OCI-LY3 (cell line): Measurements from ENCODE around the gene RNF6.

Source experiments
- H2AFZ ChIP-seq: fragments of 200-600, 300-600 bp; shearing (Covaris generic); 2 replicates; pipeline ENCODE4 v1.6.0; 2014; ENCODE audit warnings: antibody characterized with exemption, low read depth, low read length
- H3K27ac ChIP-seq: fragments of 200-600, 300-600 bp; sonication (generic); 2 replicates; pipeline ENCODE4 v1.5.1; 2014; ENCODE audit warnings: mild to moderate bottlenecking, low read length, moderate library complexity, mixed read lengths
- H3K27me3 ChIP-seq: fragments of 200-600, 300-600 bp; sonication (generic); 2 replicates; pipeline ENCODE4 v1.6.1; 2014; ENCODE audit warnings: low read depth, low read length, mixed read lengths
- H3K36me3 ChIP-seq: fragments of 200-600, 300-600 bp; sonication (generic); replicated peaks from 2 replicates; pipeline ENCODE3; 2014; ENCODE audit warnings: low read depth, low read length, mixed read lengths
- H3K4me1 ChIP-seq: fragments of 300-600, 200-600 bp; sonication (generic); 2 replicates; pipeline ENCODE4 v1.6.1; 2014; ENCODE audit warnings: low read length, mixed read lengths
- H3K4me2 ChIP-seq: fragments of 200-600, 300-600 bp; sonication (generic); 2 replicates; pipeline ENCODE4 v1.6.1; 2014; ENCODE audit warnings: low read length, mixed read lengths
- H3K4me3 ChIP-seq: fragments of 300-600, 200-600 bp; sonication (generic); 2 replicates; pipeline ENCODE4 v1.5.1; 2014; ENCODE audit warnings: antibody characterized with exemption, mild to moderate bottlenecking, low read length, moderate library complexity
- H3K79me2 ChIP-seq: fragments of 300-600, 200-600 bp; shearing (Covaris generic); 2 replicates; pipeline ENCODE4 v1.6.1; 2014; ENCODE audit warnings: mild to moderate bottlenecking, low read length, mixed read lengths
- H3K9ac ChIP-seq: fragments of 300-600, 200-600 bp; shearing (Covaris generic); 2 replicates; pipeline ENCODE4 v1.6.0; 2014; ENCODE audit warnings: mild to moderate bottlenecking, low read length, moderate library complexity
- H3K9me3 ChIP-seq: fragments of 200-600, 300-600 bp; shearing (Covaris generic); 2 replicates; pipeline ENCODE4 v1.6.1; 2014; ENCODE audit warnings: low read length, mixed read lengths; ENCODE audit not compliant: insufficient read depth
- H4K20me1 ChIP-seq: fragments of 200-600, 300-600 bp; sonication (generic); 2 replicates; pipeline ENCODE4 v1.6.1; 2016; ENCODE audit warnings: low read length, mixed read lengths; ENCODE audit not compliant: insufficient read depth
- EZH2phosphoT487 ChIP-seq: fragments of 200-600 bp; shearing (Covaris generic); IDR thresholded peaks from 2 replicates; pipeline ENCODE4 v1.6.1; 2018; ENCODE audit warnings: antibody characterized with exemption, mixed run types, low read depth
- TF ChIP-seq, protein P1 (sequence below): fragments of 200-600, 300-600 bp; sonication (generic); IDR thresholded peaks from 2 replicates; pipeline ENCODE4 v1.5.1; 2014; ENCODE audit warnings: antibody characterized with exemption, low read length, low read depth

RNF6 gene

DNA sequence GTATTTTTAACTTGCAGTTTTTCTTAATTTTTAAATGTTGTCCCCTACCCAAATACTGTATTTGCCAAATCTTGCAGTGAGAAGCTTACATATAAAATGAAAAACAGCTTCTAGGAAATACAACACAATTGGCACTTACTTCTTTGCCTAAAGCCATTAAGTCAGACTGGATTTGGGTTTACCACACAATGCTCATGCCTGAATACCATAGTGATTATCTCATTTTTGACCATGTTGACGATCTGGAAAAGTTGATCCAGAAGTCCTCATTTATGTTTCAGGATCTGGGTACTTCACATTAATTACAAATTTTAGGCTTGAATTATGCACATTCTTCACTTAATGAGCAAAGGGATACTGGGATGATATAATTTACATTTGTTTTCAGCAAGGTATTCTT, 2.4 kb downstream of the RNF6 start:
- H3K27ac ChIP-seq: no peak overlapping the region
- H3K36me3 ChIP-seq: peaks cover 48% of the 10 kb centered on the region
- H3K4me2 ChIP-seq: no peak overlapping the region
- no peak overlapping the region for H3K4me3 ChIP-seq
- H3K79me2 ChIP-seq: peaks cover 20% of the 10 kb centered on the region
- no peaks in the 10 kb centered on the region for H3K9me3 ChIP-seq
- no peaks in the 10 kb centered on the region for H4K20me1 ChIP-seq
- TF ChIP-seq, protein P1, sequence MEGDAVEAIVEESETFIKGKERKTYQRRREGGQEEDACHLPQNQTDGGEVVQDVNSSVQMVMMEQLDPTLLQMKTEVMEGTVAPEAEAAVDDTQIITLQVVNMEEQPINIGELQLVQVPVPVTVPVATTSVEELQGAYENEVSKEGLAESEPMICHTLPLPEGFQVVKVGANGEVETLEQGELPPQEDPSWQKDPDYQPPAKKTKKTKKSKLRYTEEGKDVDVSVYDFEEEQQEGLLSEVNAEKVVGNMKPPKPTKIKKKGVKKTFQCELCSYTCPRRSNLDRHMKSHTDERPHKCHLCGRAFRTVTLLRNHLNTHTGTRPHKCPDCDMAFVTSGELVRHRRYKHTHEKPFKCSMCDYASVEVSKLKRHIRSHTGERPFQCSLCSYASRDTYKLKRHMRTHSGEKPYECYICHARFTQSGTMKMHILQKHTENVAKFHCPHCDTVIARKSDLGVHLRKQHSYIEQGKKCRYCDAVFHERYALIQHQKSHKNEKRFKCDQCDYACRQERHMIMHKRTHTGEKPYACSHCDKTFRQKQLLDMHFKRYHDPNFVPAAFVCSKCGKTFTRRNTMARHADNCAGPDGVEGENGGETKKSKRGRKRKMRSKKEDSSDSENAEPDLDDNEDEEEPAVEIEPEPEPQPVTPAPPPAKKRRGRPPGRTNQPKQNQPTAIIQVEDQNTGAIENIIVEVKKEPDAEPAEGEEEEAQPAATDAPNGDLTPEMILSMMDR: no peak
- no peak for TF ChIP-seq EZH2phosphoT487
- no peak overlapping the region for H2AFZ ChIP-seq
- no peaks in the 10 kb centered on the region for H3K27me3 ChIP-seq
- H3K4me1 ChIP-seq: peaks cover 20% of the 10 kb centered on the region
- no peak overlapping the region for H3K9ac ChIP-seq

DNA sequence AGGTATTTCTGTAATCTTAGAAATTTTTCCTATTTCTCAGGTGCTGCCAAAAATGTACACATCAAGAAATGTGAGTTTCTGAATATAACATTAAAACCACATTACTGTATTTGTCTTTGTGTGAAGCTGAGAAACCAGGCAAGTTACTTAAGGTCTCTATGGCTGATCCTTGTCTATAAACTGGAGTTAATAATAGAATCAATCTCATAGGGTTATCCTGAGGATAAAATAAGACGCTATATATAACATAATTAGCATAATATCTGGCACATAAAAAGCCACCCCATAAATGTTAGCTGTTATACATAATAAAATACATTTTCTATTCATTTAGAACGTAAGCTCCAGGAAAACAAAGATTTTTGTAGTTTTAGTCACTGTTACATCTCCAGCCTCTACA, 6.1 kb downstream of the RNF6 start:
- peaks cover 75% of the 10 kb centered on the region for H3K36me3 ChIP-seq

DNA sequence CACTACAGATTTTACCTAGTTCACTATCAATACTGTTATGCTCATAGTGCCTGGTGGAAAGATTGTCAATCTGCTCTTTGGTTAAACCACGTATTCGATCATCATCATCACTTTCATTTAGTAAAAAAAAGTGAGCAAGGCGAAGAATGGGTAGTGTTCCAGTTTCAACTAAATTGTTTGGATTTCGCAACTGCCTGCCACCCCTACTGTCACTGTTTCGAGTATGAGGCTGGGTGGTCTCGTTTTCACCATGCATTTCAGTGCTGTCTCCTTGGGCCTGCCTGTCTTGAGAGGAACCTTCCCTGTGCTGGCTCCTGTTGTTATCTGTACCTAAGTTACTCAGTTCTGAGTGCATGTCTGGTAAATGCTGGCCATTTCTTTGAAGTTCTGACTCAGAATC, 8.1 kb downstream of the RNF6 start:
- Histone ChIP-seq H3K79me2 (no peaks in the 10 kb centered on the region), H2AFZ (no peak overlapping the region), H3K27ac (no peak overlapping the region), H3K9me3 (no peaks in the 10 kb centered on the region), H3K27me3 (no peaks in the 10 kb centered on the region), H4K20me1 (no peaks in the 10 kb centered on the region), H3K9ac (no peak overlapping the region), H3K4me3 (no peak overlapping the region), H3K36me3 (peaks cover 69% of the 10 kb centered on the region), H3K4me2 (no peak overlapping the region), H3K4me1 (no peaks in the 10 kb centered on the region)
- no peak for TF ChIP-seq EZH2phosphoT487
- TF ChIP-seq, protein P1: no peak

More for the DNA sequence above, 6.1 kb downstream of the RNF6 start:
- Histone ChIP-seq H2AFZ (no peak overlapping the region), H3K27ac (no peak overlapping the region), H3K4me3 (no peak overlapping the region), H3K9me3 (no peaks in the 10 kb centered on the region), H3K79me2 (peaks cover 14% of the 10 kb centered on the region), H3K27me3 (no peaks in the 10 kb centered on the region), H3K4me1 (peaks cover 11% of the 10 kb centered on the region), H3K9ac (no peak overlapping the region), H4K20me1 (no peaks in the 10 kb centered on the region), H3K4me2 (no peak overlapping the region)
- TF ChIP-seq EZH2phosphoT487: no peak
- TF ChIP-seq, protein P1: no peak

DNA sequence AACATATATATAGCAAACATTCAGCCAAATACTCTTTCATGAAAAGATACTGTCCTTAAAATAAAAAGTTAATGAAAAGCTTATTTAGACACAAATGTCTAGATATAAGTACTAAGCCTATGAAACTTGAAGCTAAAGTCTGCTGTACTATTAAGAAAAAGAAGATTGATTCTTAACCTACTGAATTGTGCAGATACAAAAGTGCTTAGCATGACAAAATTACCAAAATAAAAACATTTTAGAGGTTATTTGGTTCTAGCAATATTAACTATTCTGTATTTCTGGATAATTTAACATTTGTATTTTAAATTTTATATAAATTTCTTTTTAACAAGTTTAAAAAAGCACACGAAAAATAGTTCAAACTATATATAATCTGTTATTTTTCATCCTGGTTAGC, 8.8 kb downstream of the RNF6 start:
- Histone ChIP-seq H4K20me1 (0 out of 2 replicates have a peak, but pooled peaks cover 4% of the 10 kb centered on the region), H3K4me1 (no peaks in the 10 kb centered on the region), H2AFZ (no peak overlapping the region), H3K27me3 (no peaks in the 10 kb centered on the region), H3K4me2 (no peak overlapping the region), H3K9me3 (no peaks in the 10 kb centered on the region), H3K36me3 (peaks cover 71% of the 10 kb centered on the region), H3K27ac (no peak overlapping the region), H3K79me2 (no peaks in the 10 kb centered on the region), H3K9ac (no peak overlapping the region), H3K4me3 (no peak overlapping the region)
- no peak for TF ChIP-seq EZH2phosphoT487
- TF ChIP-seq, protein P1: no peak
